Uterus (tissue), 4 donors: ENCODE results near the gene FKBP4. TPM values are rescaled to one million over a fixed set of nuclear protein-coding genes. Genes with fewer than 3 reads are reported as not detected.

Experiments used
- DNase-seq, 2 donors: peaks; one replicate each; pipeline ENCODE4 v3.0.0-alpha.2; 2019 to 2020
- H3K27ac ChIP-seq, 2 donors: fragments of 200-600 bp; sonication (generic); 1 replicate in 1 of 2; 2 replicates in 1 of 2; pipeline ENCODE4 v1.5.1; 2016 to 2018
- H3K27me3 ChIP-seq, 2 donors: fragments of 200-600 bp; sonication (generic); one replicate each; pipeline ENCODE4 v1.5.1; 2018 to 2019; ENCODE audit warnings: control low read depth in 1 of 2
- H3K36me3 ChIP-seq, 2 donors: fragments of 200-600 bp; sonication (generic); one replicate each; pipeline ENCODE4 v1.5.1; 2019; ENCODE audit warnings: control low read depth in 1 of 2
- H3K4me1 ChIP-seq, 2 donors: fragments of 200-600 bp; sonication (generic); one replicate each; pipeline ENCODE4 v1.5.1; 2018 to 2019; ENCODE audit warnings: control low read depth in 1 of 2
- H3K4me3 ChIP-seq, 2 donors: fragments of 200-600 bp; sonication (generic); 1 replicate in 1 of 2; 2 replicates in 1 of 2; pipeline ENCODE4 v1.5.1; 2018 to 2019; ENCODE audit warnings: mild to moderate bottlenecking in 1 of 2
- H3K9me3 ChIP-seq, 2 donors: fragments of 200-600 bp; sonication (generic); one replicate each; pipeline ENCODE4 v1.5.1; 2019; ENCODE audit warnings: control low read depth in 1 of 2
- POLR2A ChIP-seq, 2 donors: fragments of 450-650 bp; IDR thresholded peaks; one replicate each; pipeline ENCODE4 v1.6.1; 2016; ENCODE audit warnings: antibody characterized with exemption in 2 of 2, mild to moderate bottlenecking in 1 of 2, moderate library complexity in 1 of 2
- intact Hi-C: fragments of 100-400 bp; cut with DNase I; formaldehyde crosslinking; loops from one replicate; pipeline ENCODE4 v1.15.1; 2023; ENCODE audit warnings: low total_unique reads
- total RNA-seq, 4 donors: library from RNA; depleted of rRNA in 3 of 4; stranded (reverse); fragments of >200 nt in 3 of 4; gene quantifications; one replicate each; pipeline versions ENCODE4 v1.1.0 to v1.2.4, GENCODE V29; 2014 to 2023
- TF ChIP-seq, protein P1 (sequence below), 4 experiments: fragments of 200-600 bp in 2 of 4; fragments of 450-650 bp in 2 of 4; sonication (generic) in 2 of 4; IDR thresholded peaks; one replicate each; pipeline ENCODE4 v1.5.1; 2016 to 2019; ENCODE audit warnings: antibody characterized with exemption in 4 of 4, mild to moderate bottlenecking in 2 of 4, moderate library complexity in 1 of 4
- donor health status: DM: yes; HTN: yes; CAD: no.

The FKBP4 gene
- total RNA-seq, 4 donors from 2014 or later: 8.5 to 59.0 (median 36.7) TPM

- Histone ChIP-seq H3K4me3 (no peak overlapping the region), H3K27ac (peak overlapping the region; percentile 4 to 39), H3K36me3 (no peaks in the 10 kb centered on the region), H3K9me3 (no peaks in the 10 kb centered on the region), H3K27me3 (no peaks in the 10 kb centered on the region), H3K4me1 (peaks cover 0 to 4% of the 10 kb centered on the region in 2 donors)
- TF ChIP-seq, protein P1, sequence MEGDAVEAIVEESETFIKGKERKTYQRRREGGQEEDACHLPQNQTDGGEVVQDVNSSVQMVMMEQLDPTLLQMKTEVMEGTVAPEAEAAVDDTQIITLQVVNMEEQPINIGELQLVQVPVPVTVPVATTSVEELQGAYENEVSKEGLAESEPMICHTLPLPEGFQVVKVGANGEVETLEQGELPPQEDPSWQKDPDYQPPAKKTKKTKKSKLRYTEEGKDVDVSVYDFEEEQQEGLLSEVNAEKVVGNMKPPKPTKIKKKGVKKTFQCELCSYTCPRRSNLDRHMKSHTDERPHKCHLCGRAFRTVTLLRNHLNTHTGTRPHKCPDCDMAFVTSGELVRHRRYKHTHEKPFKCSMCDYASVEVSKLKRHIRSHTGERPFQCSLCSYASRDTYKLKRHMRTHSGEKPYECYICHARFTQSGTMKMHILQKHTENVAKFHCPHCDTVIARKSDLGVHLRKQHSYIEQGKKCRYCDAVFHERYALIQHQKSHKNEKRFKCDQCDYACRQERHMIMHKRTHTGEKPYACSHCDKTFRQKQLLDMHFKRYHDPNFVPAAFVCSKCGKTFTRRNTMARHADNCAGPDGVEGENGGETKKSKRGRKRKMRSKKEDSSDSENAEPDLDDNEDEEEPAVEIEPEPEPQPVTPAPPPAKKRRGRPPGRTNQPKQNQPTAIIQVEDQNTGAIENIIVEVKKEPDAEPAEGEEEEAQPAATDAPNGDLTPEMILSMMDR (IDR thresholded peaks at IDR 0.05): no peak
- TF ChIP-seq POLR2A (IDR thresholded peaks at IDR 0.05): no peak
- peak; percentile 52 to 59 for DNase-seq
- intact Hi-C loops: no loop called here
Measured at GRCh38 chr12:2804393-2805142, 9.8 kb downstream of the FKBP4 start.

DNA sequence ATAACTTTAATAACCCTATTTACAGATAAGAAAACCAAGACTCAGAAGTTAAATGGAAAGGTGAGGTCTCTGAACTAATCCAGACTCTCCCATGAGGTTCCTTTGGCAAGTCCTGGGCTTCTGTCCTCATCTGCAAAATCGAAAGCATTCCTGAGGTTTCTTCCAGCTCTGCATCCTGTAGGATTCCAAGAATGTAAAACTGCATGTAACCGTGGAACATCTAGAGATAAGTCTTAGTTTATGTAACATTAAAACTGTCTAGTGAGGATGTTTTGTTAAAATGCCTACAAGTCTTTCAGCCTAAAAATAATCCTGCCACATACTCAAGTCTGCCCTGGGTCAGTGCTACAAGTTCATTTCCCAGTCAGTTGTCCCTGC is 10.4 kb downstream of the FKBP4 start:
- no peak for TF ChIP-seq POLR2A (IDR thresholded peaks at IDR 0.05)
- TF ChIP-seq, protein P1 (IDR thresholded peaks at IDR 0.05): no peak
- intact Hi-C loops: no loop called here
- Histone ChIP-seq H3K4me3 (no peak overlapping the region), H3K27me3 (no peaks in the 10 kb centered on the region), H3K36me3 (no peaks in the 10 kb centered on the region), H3K27ac (peak overlapping the region; percentile 4 to 39), H3K4me1 (peaks cover 0 to 4% of the 10 kb centered on the region in 2 donors), H3K9me3 (no peaks in the 10 kb centered on the region)
- DNase-seq: no peak

DNA sequence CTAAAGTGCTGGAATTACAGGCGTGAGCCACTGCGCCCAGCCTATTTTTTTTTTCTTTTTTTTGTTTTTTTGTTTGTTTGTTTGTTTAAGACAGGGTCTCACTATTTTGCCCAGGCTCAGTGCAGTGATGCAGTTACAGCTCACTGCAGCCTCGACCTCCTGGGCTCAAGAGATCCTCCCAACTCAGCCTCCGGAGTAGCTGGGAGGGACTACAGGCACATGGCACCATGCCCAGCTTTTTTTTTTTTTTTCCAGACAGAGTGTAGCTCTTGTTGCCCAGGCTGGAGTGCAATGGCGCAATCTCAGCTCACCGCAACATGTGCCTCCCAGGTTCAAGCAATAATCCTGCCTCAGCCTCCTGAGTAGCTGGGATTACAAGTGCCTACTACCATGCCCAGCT is 11.9 kb downstream of the FKBP4 start:
- H3K27ac ChIP-seq: no peak overlapping the region
- no peak for TF ChIP-seq POLR2A (IDR thresholded peaks at IDR 0.05)
- TF ChIP-seq, protein P1 (IDR thresholded peaks at IDR 0.05): no peak
- intact Hi-C loops: no loop called here

GRCh38 chr12:2811801-2812200 is 17.0 kb downstream of the FKBP4 start:
- intact Hi-C loops: no loop called here
- DNase-seq: no peak
- Histone ChIP-seq H3K9me3 (no peaks in the 10 kb centered on the region), H3K36me3 (no peaks in the 10 kb centered on the region), H3K27me3 (no peaks in the 10 kb centered on the region), H3K4me1 (peaks cover 5 to 12% of the 10 kb centered on the region in 2 donors), H3K4me3 (peak overlapping the region; percentile 69 to 79), H3K27ac (peak overlapping the region; percentile 85 to 92)
- no peak for TF ChIP-seq POLR2A (IDR thresholded peaks at IDR 0.05)
- TF ChIP-seq, protein P1 (IDR thresholded peaks at IDR 0.05): no peak

More for the DNA sequence above, 11.9 kb downstream of the FKBP4 start:
- Histone ChIP-seq H3K4me1 (peaks cover 0 to 5% of the 10 kb centered on the region in 2 donors), H3K36me3 (no peaks in the 10 kb centered on the region), H3K4me3 (no peak overlapping the region), H3K27me3 (no peaks in the 10 kb centered on the region), H3K9me3 (no peaks in the 10 kb centered on the region)
- no peak for DNase-seq
